ENCODE results near the gene CMTM2.

DNA sequence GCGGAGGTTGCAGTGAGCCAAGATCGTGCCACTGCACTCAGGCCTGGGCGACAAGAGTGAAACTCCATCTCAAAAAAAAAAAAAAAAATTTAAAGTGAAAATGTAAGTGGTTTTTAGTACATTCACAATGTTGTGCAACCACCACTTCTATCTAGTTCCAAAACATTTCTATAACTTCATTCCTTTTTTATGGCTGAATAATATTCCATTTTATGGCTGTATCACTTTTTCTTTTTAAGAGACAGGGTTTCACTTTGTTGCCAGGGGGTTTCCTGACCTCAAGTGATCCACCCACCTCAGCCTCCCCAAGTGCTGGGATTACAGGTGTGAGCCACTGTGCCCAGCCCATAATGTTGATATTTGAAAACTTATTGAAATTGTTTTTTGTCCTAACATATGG is 13.6 kb downstream of the CMTM2 start:
- TF ChIP-seq CTCF (conservative IDR thresholded peaks at IDR 0.05; ENCODE audit: low read depth, low read length) (no peak), POLR2A (IDR thresholded peaks at IDR 0.05; ENCODE audit: low read depth, low read length) (no peak), RCOR1 (IDR thresholded peaks at IDR 0.05; ENCODE audit: insufficient replicate concordance, low read length) (no peak), RFX5 (IDR thresholded peaks at IDR 0.05; ENCODE audit: low read depth, low read length) (no peak), SMC3 (IDR thresholded peaks at IDR 0.05; ENCODE audit: low read depth, low read length) (no peak), MXI1 (IDR thresholded peaks at IDR 0.05; ENCODE audit: borderline replicate concordance, low read depth, low read length) (no peak), CEBPB (IDR thresholded peaks at IDR 0.05; ENCODE audit: low read depth, low read length) (no peak), FOS (IDR thresholded peaks at IDR 0.05; ENCODE audit: low read depth, low read length) (no peak), RAD21 (IDR thresholded peaks at IDR 0.05; ENCODE audit: low read length) (no peak), BHLHE40 (IDR thresholded peaks at IDR 0.05; ENCODE audit: low read depth, low read length) (no peak), NFE2L2 (IDR thresholded peaks at IDR 0.05; ENCODE audit: low read depth, low read length) (no peak), MAFK (IDR thresholded peaks at IDR 0.05; ENCODE audit: low read depth, low read length) (no peak)
- TF ChIP-seq, protein P1, sequence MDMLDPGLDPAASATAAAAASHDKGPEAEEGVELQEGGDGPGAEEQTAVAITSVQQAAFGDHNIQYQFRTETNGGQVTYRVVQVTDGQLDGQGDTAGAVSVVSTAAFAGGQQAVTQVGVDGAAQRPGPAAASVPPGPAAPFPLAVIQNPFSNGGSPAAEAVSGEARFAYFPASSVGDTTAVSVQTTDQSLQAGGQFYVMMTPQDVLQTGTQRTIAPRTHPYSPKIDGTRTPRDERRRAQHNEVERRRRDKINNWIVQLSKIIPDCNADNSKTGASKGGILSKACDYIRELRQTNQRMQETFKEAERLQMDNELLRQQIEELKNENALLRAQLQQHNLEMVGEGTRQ (IDR thresholded peaks at IDR 0.05; ENCODE audit: low read depth, low read length) = no peak
